ENCODE results near the gene PTPRR. TPM values are rescaled to one million over a fixed set of nuclear protein-coding genes. Genes with fewer than 3 reads are reported as not detected.

The PTPRR gene
- total and polyA plus RNA-seq, 8 donors, result 0.45 to 11.1 (median 3.9) TPM; not detected in 2

DNA sequence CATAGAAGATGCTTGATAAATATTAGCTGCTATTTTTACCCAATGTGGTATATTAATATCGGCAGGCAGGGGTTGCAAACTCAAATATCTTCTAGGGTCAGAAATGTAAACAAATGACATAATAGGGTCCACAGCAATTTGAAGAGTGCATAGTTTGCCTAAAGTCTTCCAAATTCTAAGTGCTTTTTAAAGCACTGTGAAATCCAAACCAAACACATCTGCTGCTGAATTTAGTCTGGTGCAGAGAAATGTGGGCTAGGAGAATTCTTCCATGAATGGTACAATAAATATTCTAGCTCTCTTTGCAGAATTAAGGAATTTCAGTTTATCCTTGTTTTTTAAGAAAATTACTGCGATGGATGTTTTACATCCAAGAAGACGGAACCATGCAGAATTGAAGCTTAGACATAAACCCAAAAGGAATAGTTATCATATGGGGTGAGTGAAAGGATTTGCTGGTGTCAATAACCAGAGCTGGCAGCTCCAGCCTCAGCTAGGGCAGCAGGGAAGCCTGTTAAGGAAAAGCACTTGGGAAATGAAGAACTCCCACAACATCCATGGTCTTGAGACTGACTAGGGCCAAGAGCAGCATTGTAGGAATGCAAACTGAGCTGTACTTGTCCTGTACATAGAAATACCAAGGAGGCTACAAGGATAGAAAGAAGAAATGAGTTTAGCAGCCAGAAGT is 65.5 kb downstream of the PTPRR start:
- no peak for DNase-seq
- Histone ChIP-seq H3K9me3 (no peaks in the 10 kb centered on the region), H3K36me3 (no peaks in the 10 kb centered on the region), H3K4me1 (peaks cover 0 to 4% (median 0%) of the 10 kb centered on the region in 4 donors), H3K27me3 (no peaks in the 10 kb centered on the region), H3K27ac (no peak overlapping the region), H3K4me3 (no peak overlapping the region)
- intact Hi-C loops (cut with DNase I; ENCODE audit: low total_unique reads), result no loop called here
- WGBS, 5 donors, result 53 to 72% (median 64%) methylated on average over 3 of the region's 3 CpGs
- no peak for TF ChIP-seq POLR2AphosphoS5 (IDR thresholded peaks at IDR 0.05)
- TF ChIP-seq, protein P1, sequence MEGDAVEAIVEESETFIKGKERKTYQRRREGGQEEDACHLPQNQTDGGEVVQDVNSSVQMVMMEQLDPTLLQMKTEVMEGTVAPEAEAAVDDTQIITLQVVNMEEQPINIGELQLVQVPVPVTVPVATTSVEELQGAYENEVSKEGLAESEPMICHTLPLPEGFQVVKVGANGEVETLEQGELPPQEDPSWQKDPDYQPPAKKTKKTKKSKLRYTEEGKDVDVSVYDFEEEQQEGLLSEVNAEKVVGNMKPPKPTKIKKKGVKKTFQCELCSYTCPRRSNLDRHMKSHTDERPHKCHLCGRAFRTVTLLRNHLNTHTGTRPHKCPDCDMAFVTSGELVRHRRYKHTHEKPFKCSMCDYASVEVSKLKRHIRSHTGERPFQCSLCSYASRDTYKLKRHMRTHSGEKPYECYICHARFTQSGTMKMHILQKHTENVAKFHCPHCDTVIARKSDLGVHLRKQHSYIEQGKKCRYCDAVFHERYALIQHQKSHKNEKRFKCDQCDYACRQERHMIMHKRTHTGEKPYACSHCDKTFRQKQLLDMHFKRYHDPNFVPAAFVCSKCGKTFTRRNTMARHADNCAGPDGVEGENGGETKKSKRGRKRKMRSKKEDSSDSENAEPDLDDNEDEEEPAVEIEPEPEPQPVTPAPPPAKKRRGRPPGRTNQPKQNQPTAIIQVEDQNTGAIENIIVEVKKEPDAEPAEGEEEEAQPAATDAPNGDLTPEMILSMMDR (IDR thresholded peaks at IDR 0.05), result no peak
- TF ChIP-seq POLR2A (IDR thresholded peaks at IDR 0.05), result no peak
- TF ChIP-seq EP300 (IDR thresholded peaks at IDR 0.05), result no peak

DNA sequence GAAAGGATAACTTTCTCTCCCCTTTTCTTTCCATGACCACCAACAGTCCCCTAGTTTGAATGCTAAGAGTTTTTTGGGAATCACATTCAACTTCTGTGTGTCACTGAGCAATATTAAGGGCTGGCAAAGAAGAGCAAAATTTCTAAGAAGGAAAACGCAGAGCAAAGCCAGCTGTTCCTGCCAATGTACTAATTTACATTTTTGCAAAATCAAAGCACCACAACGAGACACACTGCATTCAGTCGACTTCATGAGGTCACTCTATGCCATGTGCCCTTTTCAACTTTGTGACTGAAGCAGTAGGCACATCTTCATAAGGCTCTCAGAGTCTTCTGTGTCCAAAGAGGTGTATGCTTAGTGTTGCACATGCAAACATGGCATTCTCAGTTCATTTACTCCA is 66.4 kb downstream of the PTPRR start:
- no peaks in the 10 kb centered on the region for H3K27me3 ChIP-seq
- H3K4me1 ChIP-seq, result peaks cover 0 to 4% (median 0%) of the 10 kb centered on the region in 4 donors
- TF ChIP-seq POLR2A (IDR thresholded peaks at IDR 0.05) (no peak), EP300 (IDR thresholded peaks at IDR 0.05) (no peak), POLR2AphosphoS5 (IDR thresholded peaks at IDR 0.05) (no peak)
- TF ChIP-seq, protein P1 (IDR thresholded peaks at IDR 0.05), result no peak
- intact Hi-C loops (cut with DNase I; ENCODE audit: low total_unique reads), result no loop called here
- H3K27ac ChIP-seq, result peak overlapping the region in 2 of 5 donors; percentile 4 to 44
- no peaks in the 10 kb centered on the region for H3K36me3 ChIP-seq
- 34 to 57% (median 50%) methylated on average over 3 of the region's 3 CpGs for WGBS, 5 donors
- no peaks in the 10 kb centered on the region for H3K9me3 ChIP-seq
- H3K4me3 ChIP-seq, result no peak overlapping the region
- DNase-seq, result no peak

DNA sequence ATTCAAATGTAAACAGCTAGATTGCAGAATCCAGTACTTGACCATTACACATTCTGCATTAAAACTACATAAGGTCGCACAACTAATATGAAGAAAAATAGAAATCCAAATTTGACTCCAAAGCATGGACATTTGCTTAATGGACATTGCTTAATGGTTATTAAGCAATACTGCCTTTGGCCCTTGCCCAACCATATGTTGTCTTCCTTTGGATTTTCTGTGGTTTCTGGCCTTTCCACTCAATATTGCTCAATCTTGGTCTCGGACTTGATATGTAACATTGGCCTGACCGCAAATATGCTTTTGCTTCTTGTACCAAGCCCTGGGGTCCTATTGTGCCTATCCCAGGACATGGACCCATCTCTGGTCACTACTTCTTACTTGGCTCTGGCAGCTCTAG is 67.2 kb downstream of the PTPRR start:
- Histone ChIP-seq H3K4me1 (peaks cover 0 to 4% (median 0%) of the 10 kb centered on the region in 4 donors), H3K36me3 (no peaks in the 10 kb centered on the region), H3K4me3 (no peak overlapping the region), H3K27me3 (no peaks in the 10 kb centered on the region), H3K9me3 (no peaks in the 10 kb centered on the region), H3K27ac (peak overlapping the region in 2 of 5 donors; percentile 4 to 44)
- 73 to 86% (median 82%) methylated on average over 3 of the region's 3 CpGs for WGBS, 5 donors
- TF ChIP-seq POLR2A (IDR thresholded peaks at IDR 0.05) (no peak), EP300 (IDR thresholded peaks at IDR 0.05) (no peak), POLR2AphosphoS5 (IDR thresholded peaks at IDR 0.05) (peak in 2 of 3 donors; percentile 32 to 59)
- TF ChIP-seq, protein P1 (IDR thresholded peaks at IDR 0.05), result no peak
- intact Hi-C loops (cut with DNase I; ENCODE audit: low total_unique reads), result no loop called here
- peak in 1 of 2 donors; percentile 43 for DNase-seq

DNA sequence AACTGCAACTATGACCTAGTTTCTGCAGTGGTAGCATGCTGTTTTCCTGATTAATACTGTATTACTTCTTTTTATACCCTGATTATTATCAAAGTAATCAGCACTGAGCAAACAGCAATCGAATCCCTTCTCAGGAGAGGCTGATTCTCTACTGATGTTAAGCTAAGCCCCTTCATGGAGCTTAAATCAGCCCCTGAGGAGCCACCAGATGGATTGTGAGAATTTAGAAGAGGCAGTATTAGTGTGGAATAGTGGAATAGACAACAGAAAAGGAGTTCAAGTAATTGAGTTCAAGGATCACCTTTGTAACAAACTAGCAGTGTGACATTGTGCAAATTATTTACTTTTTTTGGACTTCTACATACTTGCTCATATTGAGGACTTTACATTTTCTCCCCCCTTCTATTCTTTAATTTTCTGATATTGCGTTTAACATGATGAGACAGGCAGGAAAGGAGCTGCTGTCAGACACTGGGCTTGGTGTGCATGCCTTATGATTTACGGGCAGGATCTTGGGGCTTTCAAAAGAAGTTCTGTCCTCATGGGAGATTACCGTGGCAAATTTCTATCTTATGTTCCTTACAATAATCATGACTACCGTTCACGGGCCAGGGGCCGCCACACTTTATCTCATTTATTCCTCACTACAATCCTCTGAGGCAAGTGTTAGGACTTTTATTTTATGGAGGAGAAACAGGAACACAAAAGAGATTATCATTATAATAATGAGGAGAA is 68.0 kb downstream of the PTPRR start:
- WGBS, 5 donors, result 72 to 82% (median 77%) methylated on average over 7 of the region's 7 CpGs
- TF ChIP-seq POLR2A (IDR thresholded peaks at IDR 0.05) (no peak), POLR2AphosphoS5 (IDR thresholded peaks at IDR 0.05) (no peak), EP300 (IDR thresholded peaks at IDR 0.05) (no peak)
- TF ChIP-seq, protein P1 (IDR thresholded peaks at IDR 0.05), result no peak
- H3K4me1 ChIP-seq, result peaks cover 0 to 4% (median 0%) of the 10 kb centered on the region in 4 donors
- H3K36me3 ChIP-seq, result no peaks in the 10 kb centered on the region
- intact Hi-C loops (cut with DNase I; ENCODE audit: low total_unique reads), result no loop called here
- no peaks in the 10 kb centered on the region for H3K27me3 ChIP-seq
- no peaks in the 10 kb centered on the region for H3K9me3 ChIP-seq
- DNase-seq, result no peak
- H3K27ac ChIP-seq, result no peak overlapping the region
- H3K4me3 ChIP-seq, result no peak overlapping the region

Measured in stomach (tissue), 9 donors.